K562 (cell line): ENCODE measurements around the gene TRPM4. TPM values are rescaled to one million over a fixed set of nuclear protein-coding genes. Genes with fewer than 3 reads are reported as not detected.

Experiments
- CTBP1 ChIP-seq: fragments of 450-650 bp; IDR thresholded peaks from 2 replicates; pipeline ENCODE4 v1.6.1; 2016; ENCODE audit warnings: borderline replicate concordance
- DACH1 ChIP-seq: fragments of 450-650 bp; IDR thresholded peaks from 2 replicates; pipeline ENCODE4 v1.6.1; 2018; ENCODE audit not compliant: partially characterized antibody
- HDGF ChIP-seq: fragments of 450-650 bp; IDR thresholded peaks from 2 replicates; pipeline ENCODE4 v1.6.1; 2016
- PHF21A ChIP-seq: fragments of 450-650 bp; IDR thresholded peaks from 2 replicates; pipeline ENCODE4 v1.6.1; 2017; ENCODE audit warnings: low read depth, borderline replicate concordance
- POLR3G ChIP-seq: IDR thresholded peaks from 2 replicates; pipeline ENCODE4 v1.6.1; 2011; ENCODE audit not compliant: insufficient read length, insufficient replicate concordance; ENCODE audit errors: extremely low read depth
- SPI1 ChIP-seq: IDR thresholded peaks from 2 replicates; pipeline ENCODE4 v1.6.1; 2011; ENCODE audit warnings: low read depth, low read length, control low read depth, borderline replicate concordance
- YBX1 ChIP-seq: fragments of 450-650 bp; IDR thresholded peaks from 2 replicates; pipeline ENCODE4 v1.7.1; 2016; ENCODE audit warnings: mild to moderate bottlenecking
- ZNF212 ChIP-seq: fragments of 450-650 bp; formaldehyde crosslinking; IDR thresholded peaks from 2 replicates; pipeline ENCODE4 v1.4.0; 2020; ENCODE audit warnings: mild to moderate bottlenecking
- ZNF512 ChIP-seq: IDR thresholded peaks from 2 replicates; pipeline ENCODE4 v1.6.1; 2016; ENCODE audit warnings: missing genetic modification characterization, missing compliant biosample characterization
- ZNF584 ChIP-seq: fragments of 200-800 bp; sonication (Bioruptor generic); IDR thresholded peaks from 2 replicates; pipeline ENCODE4 v1.6.1; 2016; ENCODE audit warnings: low read depth, mild to moderate bottlenecking, missing genetic modification characterization, missing compliant biosample characterization
- ZNF75A ChIP-seq: fragments of 450-650 bp; formaldehyde crosslinking; IDR thresholded peaks from 2 replicates; pipeline ENCODE4 v1.4.0; 2020; ENCODE audit warnings: mild to moderate bottlenecking
- polyA plus RNA-seq, 8 experiments: library from polyadenylated mRNA; depleted of rRNA in 4 of 8; stranded (reverse) in 5 of 8; unstranded in 3 of 8; fragments of >200 nt; fragmentation: Nextera tagmentation in 2 of 8; fragmentation: Illumina TruSeq in 1 of 8; extraction: Ambion mirVana in 2 of 8; extraction: Trizol in 1 of 8; gene quantifications; 2 replicates each; pipeline versions ENCODE4 v1.2.1 to v1.2.3, GENCODE V29; 2011 to 2014; ENCODE audit warnings: inconsistent platforms in 1 of 8, missing spikeins in 1 of 8
- total RNA-seq, 7 experiments: library from RNA; depleted of rRNA in 6 of 7; stranded (reverse); fragments of >200 nt in 6 of 7; fragmentation: Illumina TruSeq in 2 of 7; extraction: Trizol in 2 of 7; gene quantifications; 2 replicates each; pipeline versions ENCODE4 v1.2.1 to v1.2.3, GENCODE V29; 2011 to 2021; ENCODE audit warnings: low replicate concordance in 1 of 7
- TF ChIP-seq, protein P1 (sequence below), 3 experiments: fragments of 200-800 bp in 1 of 3; fragments of 250-450 bp in 1 of 3; fragments of 450-650 bp in 1 of 3; sonication (Bioruptor Pico) in 1 of 3; sonication (Bioruptor generic) in 1 of 3; formaldehyde crosslinking in 1 of 3; IDR thresholded peaks; 2 replicates each; pipeline versions ENCODE4 v1.6.1 to v1.8.0; 2016 to 2022; ENCODE audit warnings: mild to moderate bottlenecking in 2 of 3, missing genetic modification characterization in 2 of 3, missing compliant biosample characterization in 1 of 3, moderate library complexity in 1 of 3
- TF ChIP-seq, protein P2 (sequence below): sonication (generic); formaldehyde crosslinking; IDR thresholded peaks from 2 replicates; pipeline ENCODE4 v1.8.0; 2023; ENCODE audit warnings: missing genetic modification reagents, mild to moderate bottlenecking, borderline replicate concordance
- TF ChIP-seq, protein P3 (sequence below): sonication (generic); formaldehyde crosslinking; IDR thresholded peaks from 2 replicates; pipeline ENCODE4 v1.8.0; 2023; ENCODE audit warnings: mild to moderate bottlenecking, missing genetic modification reagents
- TF ChIP-seq, protein P4 (sequence below), 2 experiments: fragments of 450-650 bp; conservative IDR thresholded peaks; 2 replicates each; pipeline ENCODE4 v1.6.1; 2017; ENCODE audit warnings: mild to moderate bottlenecking in 2 of 2, moderate library complexity in 2 of 2

Gene TRPM4
- total and polyA plus RNA-seq, 9 of the 15 experiments (the other 6 are each of a cell fraction or from before 2014, with no cell fraction given), result 6.5 to 45.4 (median 15.2) TPM

DNA sequence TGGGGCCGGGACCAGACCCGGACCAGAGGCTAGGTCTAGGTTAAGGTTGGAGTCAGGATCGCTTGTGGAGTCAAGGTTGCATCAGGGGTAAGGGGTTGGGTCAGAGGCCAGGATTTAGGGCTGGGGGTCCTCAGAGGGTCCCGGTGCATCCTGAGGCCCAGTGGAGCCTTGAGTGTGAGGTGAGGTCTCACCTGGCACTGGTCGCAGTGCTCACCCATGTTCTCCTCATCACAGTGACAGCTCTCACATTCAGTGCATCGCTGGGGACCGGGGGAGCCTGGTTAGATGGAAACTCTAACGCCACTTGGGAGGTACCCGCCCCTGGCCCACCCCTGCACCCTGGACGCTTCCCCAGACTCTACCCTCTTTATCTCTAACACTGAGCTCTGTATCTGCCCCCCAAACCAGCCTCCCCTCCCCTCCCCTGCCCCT lies 5.5 kb upstream of the TRPM4 start (continued):
- TF ChIP-seq, protein P1, sequence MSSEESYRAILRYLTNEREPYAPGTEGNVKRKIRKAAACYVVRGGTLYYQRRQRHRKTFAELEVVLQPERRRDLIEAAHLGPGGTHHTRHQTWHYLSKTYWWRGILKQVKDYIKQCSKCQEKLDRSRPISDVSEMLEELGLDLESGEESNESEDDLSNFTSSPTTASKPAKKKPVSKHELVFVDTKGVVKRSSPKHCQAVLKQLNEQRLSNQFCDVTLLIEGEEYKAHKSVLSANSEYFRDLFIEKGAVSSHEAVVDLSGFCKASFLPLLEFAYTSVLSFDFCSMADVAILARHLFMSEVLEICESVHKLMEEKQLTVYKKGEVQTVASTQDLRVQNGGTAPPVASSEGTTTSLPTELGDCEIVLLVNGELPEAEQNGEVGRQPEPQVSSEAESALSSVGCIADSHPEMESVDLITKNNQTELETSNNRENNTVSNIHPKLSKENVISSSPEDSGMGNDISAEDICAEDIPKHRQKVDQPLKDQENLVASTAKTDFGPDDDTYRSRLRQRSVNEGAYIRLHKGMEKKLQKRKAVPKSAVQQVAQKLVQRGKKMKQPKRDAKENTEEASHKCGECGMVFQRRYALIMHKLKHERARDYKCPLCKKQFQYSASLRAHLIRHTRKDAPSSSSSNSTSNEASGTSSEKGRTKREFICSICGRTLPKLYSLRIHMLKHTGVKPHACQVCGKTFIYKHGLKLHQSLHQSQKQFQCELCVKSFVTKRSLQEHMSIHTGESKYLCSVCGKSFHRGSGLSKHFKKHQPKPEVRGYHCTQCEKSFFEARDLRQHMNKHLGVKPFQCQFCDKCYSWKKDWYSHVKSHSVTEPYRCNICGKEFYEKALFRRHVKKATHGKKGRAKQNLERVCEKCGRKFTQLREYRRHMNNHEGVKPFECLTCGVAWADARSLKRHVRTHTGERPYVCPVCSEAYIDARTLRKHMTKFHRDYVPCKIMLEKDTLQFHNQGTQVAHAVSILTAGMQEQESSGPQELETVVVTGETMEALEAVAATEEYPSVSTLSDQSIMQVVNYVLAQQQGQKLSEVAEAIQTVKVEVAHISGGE (CRISPR knock-in tag; IDR thresholded peaks at IDR 0.05), result no peak
- no peak for TF ChIP-seq ZNF512 (tag)
- TF ChIP-seq, protein P2, sequence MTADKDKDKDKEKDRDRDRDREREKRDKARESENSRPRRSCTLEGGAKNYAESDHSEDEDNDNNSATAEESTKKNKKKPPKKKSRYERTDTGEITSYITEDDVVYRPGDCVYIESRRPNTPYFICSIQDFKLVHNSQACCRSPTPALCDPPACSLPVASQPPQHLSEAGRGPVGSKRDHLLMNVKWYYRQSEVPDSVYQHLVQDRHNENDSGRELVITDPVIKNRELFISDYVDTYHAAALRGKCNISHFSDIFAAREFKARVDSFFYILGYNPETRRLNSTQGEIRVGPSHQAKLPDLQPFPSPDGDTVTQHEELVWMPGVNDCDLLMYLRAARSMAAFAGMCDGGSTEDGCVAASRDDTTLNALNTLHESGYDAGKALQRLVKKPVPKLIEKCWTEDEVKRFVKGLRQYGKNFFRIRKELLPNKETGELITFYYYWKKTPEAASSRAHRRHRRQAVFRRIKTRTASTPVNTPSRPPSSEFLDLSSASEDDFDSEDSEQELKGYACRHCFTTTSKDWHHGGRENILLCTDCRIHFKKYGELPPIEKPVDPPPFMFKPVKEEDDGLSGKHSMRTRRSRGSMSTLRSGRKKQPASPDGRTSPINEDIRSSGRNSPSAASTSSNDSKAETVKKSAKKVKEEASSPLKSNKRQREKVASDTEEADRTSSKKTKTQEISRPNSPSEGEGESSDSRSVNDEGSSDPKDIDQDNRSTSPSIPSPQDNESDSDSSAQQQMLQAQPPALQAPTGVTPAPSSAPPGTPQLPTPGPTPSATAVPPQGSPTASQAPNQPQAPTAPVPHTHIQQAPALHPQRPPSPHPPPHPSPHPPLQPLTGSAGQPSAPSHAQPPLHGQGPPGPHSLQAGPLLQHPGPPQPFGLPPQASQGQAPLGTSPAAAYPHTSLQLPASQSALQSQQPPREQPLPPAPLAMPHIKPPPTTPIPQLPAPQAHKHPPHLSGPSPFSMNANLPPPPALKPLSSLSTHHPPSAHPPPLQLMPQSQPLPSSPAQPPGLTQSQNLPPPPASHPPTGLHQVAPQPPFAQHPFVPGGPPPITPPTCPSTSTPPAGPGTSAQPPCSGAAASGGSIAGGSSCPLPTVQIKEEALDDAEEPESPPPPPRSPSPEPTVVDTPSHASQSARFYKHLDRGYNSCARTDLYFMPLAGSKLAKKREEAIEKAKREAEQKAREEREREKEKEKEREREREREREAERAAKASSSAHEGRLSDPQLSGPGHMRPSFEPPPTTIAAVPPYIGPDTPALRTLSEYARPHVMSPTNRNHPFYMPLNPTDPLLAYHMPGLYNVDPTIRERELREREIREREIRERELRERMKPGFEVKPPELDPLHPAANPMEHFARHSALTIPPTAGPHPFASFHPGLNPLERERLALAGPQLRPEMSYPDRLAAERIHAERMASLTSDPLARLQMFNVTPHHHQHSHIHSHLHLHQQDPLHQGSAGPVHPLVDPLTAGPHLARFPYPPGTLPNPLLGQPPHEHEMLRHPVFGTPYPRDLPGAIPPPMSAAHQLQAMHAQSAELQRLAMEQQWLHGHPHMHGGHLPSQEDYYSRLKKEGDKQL (CRISPR knock-in tag), result peak; percentile 93; the same call in 1 of the 2 replicates
- TF ChIP-seq CTBP1, result no peak
- no peak for TF ChIP-seq ZNF584 (CRISPR knock-in tag)
- TF ChIP-seq ZNF212 (CRISPR knock-in tag), result no peak
- TF ChIP-seq SPI1, result no peak
- no peak for TF ChIP-seq HDGF
- TF ChIP-seq, protein P3, sequence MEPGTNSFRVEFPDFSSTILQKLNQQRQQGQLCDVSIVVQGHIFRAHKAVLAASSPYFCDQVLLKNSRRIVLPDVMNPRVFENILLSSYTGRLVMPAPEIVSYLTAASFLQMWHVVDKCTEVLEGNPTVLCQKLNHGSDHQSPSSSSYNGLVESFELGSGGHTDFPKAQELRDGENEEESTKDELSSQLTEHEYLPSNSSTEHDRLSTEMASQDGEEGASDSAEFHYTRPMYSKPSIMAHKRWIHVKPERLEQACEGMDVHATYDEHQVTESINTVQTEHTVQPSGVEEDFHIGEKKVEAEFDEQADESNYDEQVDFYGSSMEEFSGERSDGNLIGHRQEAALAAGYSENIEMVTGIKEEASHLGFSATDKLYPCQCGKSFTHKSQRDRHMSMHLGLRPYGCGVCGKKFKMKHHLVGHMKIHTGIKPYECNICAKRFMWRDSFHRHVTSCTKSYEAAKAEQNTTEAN, result no peak
- no peak for TF ChIP-seq DACH1
- no peak for TF ChIP-seq PHF21A
- no peak for TF ChIP-seq YBX1
- no peak for TF ChIP-seq POLR3G
- TF ChIP-seq ZNF75A (CRISPR knock-in tag), result no peak
- TF ChIP-seq, protein P4, sequence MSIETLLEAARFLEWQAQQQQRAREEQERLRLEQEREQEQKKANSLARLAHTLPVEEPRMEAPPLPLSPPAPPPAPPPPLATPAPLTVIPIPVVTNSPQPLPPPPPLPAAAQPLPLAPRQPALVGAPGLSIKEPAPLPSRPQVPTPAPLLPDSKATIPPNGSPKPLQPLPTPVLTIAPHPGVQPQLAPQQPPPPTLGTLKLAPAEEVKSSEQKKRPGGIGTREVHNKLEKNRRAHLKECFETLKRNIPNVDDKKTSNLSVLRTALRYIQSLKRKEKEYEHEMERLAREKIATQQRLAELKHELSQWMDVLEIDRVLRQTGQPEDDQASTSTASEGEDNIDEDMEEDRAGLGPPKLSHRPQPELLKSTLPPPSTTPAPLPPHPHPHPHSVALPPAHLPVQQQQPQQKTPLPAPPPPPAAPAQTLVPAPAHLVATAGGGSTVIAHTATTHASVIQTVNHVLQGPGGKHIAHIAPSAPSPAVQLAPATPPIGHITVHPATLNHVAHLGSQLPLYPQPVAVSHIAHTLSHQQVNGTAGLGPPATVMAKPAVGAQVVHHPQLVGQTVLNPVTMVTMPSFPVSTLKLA (conservative IDR thresholded peaks at IDR 0.05), result no peak
